K562 (cell line): ENCODE data around the gene GRIN2D. TPM values are rescaled to one million over a fixed set of nuclear protein-coding genes. Genes with fewer than 3 reads are reported as not detected.

ENCODE experiments used
- ATAC-seq: fragments of 200-7000 bp; cut with Tn5 transposase; 3 replicates; pipeline ENCODE4 v1.9.1; 2020; ENCODE audit warnings: moderate library complexity
- BruUV-seq: library from RNA; stranded (reverse); fragments of 400-500 nt; replicated peaks from 2 replicates; lab custom pipeline; 2021; lab: Mats Ljungman, UMichigan
- CTCF ChIA-PET: fragments of 300-600 bp; formaldehyde crosslinking; extraction: SDS; loops from one replicate; lab custom pipeline; 2021; ENCODE audit warnings: low intra/inter-chr PET ratio; lab: Yijun Ruan, JAX
- POLR2A ChIA-PET: fragments of 300-600, 350-650 bp; sonication (Branson Sonifier 250); formaldehyde crosslinking; extraction: SDS; loops from one replicate; lab custom pipeline; 2021; ENCODE audit warnings: antibody characterized with exemption, inconsistent platforms; lab: Yijun Ruan, JAX
- DNase-seq, 4 experiments: peaks; one replicate each; pipeline versions ENCODE4 v3.0.0 to v3.0.0-alpha.2; 2011 to 2018; ENCODE audit warnings: low spot score in 3 of 4, mixed read lengths in 3 of 4; ENCODE audit errors: extremely low read depth in 1 of 4
- FAIRE-seq: peaks from 2 replicates; lab custom pipeline; 2011; peaks lifted over from hg19 to GRCh38; lab: Jason Lieb, UNC
- H2AFZ ChIP-seq: 2 replicates; pipeline ENCODE4 v1.6.0; 2011; ENCODE audit warnings: low read depth, low read length, control low read depth, inconsistent platforms
- H3K27ac ChIP-seq: fragments of 200-600 bp; 3 replicates; pipeline ENCODE4 v1.8.0; 2011; ENCODE audit warnings: low read depth, mild to moderate bottlenecking, control low read depth, inconsistent platforms, low read length, moderate library complexity, mixed read lengths; ENCODE audit errors: extremely low read depth
- H3K27me3 ChIP-seq, 2 experiments: fragments of 300-600 bp in 1 of 2; 2 replicates in 1 of 2; 3 replicates in 1 of 2; pipeline versions ENCODE4 v1.6.0 to v1.8.0; 2011; ENCODE audit warnings: inconsistent platforms in 2 of 2, low read length in 2 of 2, mild to moderate bottlenecking in 1 of 2, mixed read lengths in 1 of 2, moderate library complexity in 1 of 2; ENCODE audit not compliant: control insufficient read depth in 2 of 2, insufficient read depth in 2 of 2
- H3K36me3 ChIP-seq: fragments of 300-600 bp; 3 replicates; pipeline ENCODE4 v1.8.0; 2011; ENCODE audit warnings: mild to moderate bottlenecking, low read length, inconsistent platforms; ENCODE audit not compliant: control insufficient read depth, insufficient read depth
- H3K4me1 ChIP-seq, 2 experiments: fragments of 200-600 bp in 1 of 2; replicated peaks in 1 of 2; 2 replicates in 1 of 2; 3 replicates in 1 of 2; pipeline versions ENCODE4 v1.5.1 to v1.8.0; 2011; ENCODE audit warnings: inconsistent platforms in 2 of 2, low read length in 2 of 2, mild to moderate bottlenecking in 1 of 2, mixed read lengths in 1 of 2, moderate library complexity in 1 of 2; ENCODE audit not compliant: control insufficient read depth in 2 of 2, insufficient read depth in 2 of 2
- H3K4me2 ChIP-seq: 2 replicates; pipeline ENCODE4 v1.6.1; 2011; ENCODE audit warnings: low read length, control low read depth, inconsistent platforms, mixed read lengths; ENCODE audit not compliant: insufficient read depth
- H3K4me3 ChIP-seq: fragments of 200-600 bp; sonication (generic), shearing (Covaris generic); 2 replicates; pipeline ENCODE4 v1.5.1; 2016; ENCODE audit warnings: control low read depth, inconsistent platforms
- H3K79me2 ChIP-seq: fragments of 200-600 bp; 3 replicates; pipeline ENCODE4 v1.8.0; 2011; ENCODE audit warnings: low read length, inconsistent platforms; ENCODE audit not compliant: control insufficient read depth, insufficient read depth
- H3K9ac ChIP-seq, 2 experiments: 2 replicates each; pipeline versions ENCODE4 v1.6.0 to v1.6.1; 2011; ENCODE audit warnings: low read depth in 2 of 2, low read length in 2 of 2, control low read depth in 1 of 2, inconsistent platforms in 1 of 2, mild to moderate bottlenecking in 1 of 2, mixed read lengths in 1 of 2; ENCODE audit not compliant: insufficient read depth in 1 of 2
- H3K9me1 ChIP-seq: one replicate; pipeline ENCODE4 v1.6.0; 2011; ENCODE audit warnings: inconsistent platforms, mild to moderate bottlenecking, low read length, moderate library complexity; ENCODE audit not compliant: control insufficient read depth, insufficient read depth
- H3K9me3 ChIP-seq: replicated peaks from 2 replicates; pipeline ENCODE4 v1.5.1; 2011; ENCODE audit warnings: low read depth, low read length, inconsistent platforms; ENCODE audit not compliant: control insufficient read depth, insufficient read depth
- H4K20me1 ChIP-seq: replicated peaks from 2 replicates; pipeline ENCODE4 v1.6.1; 2011; ENCODE audit warnings: low read length, inconsistent platforms, mixed read lengths; ENCODE audit not compliant: control insufficient read depth, insufficient read depth
- ARID3A ChIP-seq: IDR thresholded peaks from 2 replicates; pipeline ENCODE4 v1.6.1; 2012; ENCODE audit warnings: low read depth, low read length, improper control_type of control experiment, borderline replicate concordance
- CLOCK ChIP-seq: fragments of 250-450 bp; sonication (Bioruptor Pico); IDR thresholded peaks from 2 replicates; pipeline ENCODE4 v1.4.0; 2020; ENCODE audit warnings: mild to moderate bottlenecking, moderate library complexity, borderline replicate concordance
- ELF1 ChIP-seq: fragments of 200-800 bp; sonication (Bioruptor generic); IDR thresholded peaks from 2 replicates; pipeline ENCODE4 v1.6.1; 2016; ENCODE audit warnings: missing genetic modification characterization, missing compliant biosample characterization
- HDGF ChIP-seq: fragments of 450-650 bp; IDR thresholded peaks from 2 replicates; pipeline ENCODE4 v1.6.1; 2016
- MBD2 ChIP-seq: sonication (generic); IDR thresholded peaks from 2 replicates; pipeline ENCODE4 v1.6.1; 2016; ENCODE audit warnings: low read depth, borderline replicate concordance
- MECOM ChIP-seq: fragments of 250-450 bp; sonication (Bioruptor Pico); IDR thresholded peaks from 2 replicates; pipeline ENCODE4 v1.8.0; 2022; ENCODE audit warnings: inconsistent platforms
- NFIC ChIP-seq: fragments of 450-650 bp; IDR thresholded peaks from 2 replicates; pipeline ENCODE4 v1.6.1; 2017; ENCODE audit warnings: mild to moderate bottlenecking, inconsistent platforms
- PCBP2 ChIP-seq: fragments of 200-400 bp; formaldehyde crosslinking; IDR thresholded peaks from 2 replicates; pipeline ENCODE4 v1.6.1; 2018; ENCODE audit warnings: low read length, low read depth, mild to moderate bottlenecking, moderate library complexity; ENCODE audit not compliant: poor library complexity, severe bottlenecking
- POLR2H ChIP-seq: IDR thresholded peaks from 2 replicates; pipeline ENCODE4 v1.6.1; 2016; ENCODE audit warnings: missing genetic modification characterization, low read depth, mild to moderate bottlenecking, control low read depth, missing compliant biosample characterization, moderate library complexity
- PRMT5 ChIP-seq: sonication (generic); formaldehyde crosslinking; IDR thresholded peaks from 2 replicates; pipeline ENCODE4 v1.5.0; 2020; ENCODE audit warnings: missing genetic modification reagents
- SREBF1 ChIP-seq: fragments of 150-350 bp; IDR thresholded peaks from 2 replicates; pipeline ENCODE4 v1.6.1; 2014; ENCODE audit warnings: antibody characterized with exemption, low read depth, low read length, borderline replicate concordance
- TCF7 ChIP-seq: sonication (generic); IDR thresholded peaks from 2 replicates; pipeline ENCODE4 v1.6.1; 2016; ENCODE audit warnings: antibody characterized with exemption, borderline replicate concordance
- TCFL5 ChIP-seq: fragments of 250-450 bp; sonication (Bioruptor Pico); conservative IDR thresholded peaks from 2 replicates; pipeline ENCODE4 v1.6.1; 2021; ENCODE audit warnings: mild to moderate bottlenecking, moderate library complexity, matching md5 sums
- WHSC1 ChIP-seq: IDR thresholded peaks from one replicate; pipeline ENCODE4 v1.6.1; 2012; ENCODE audit warnings: low read length, control low read depth, inconsistent platforms
- ZFX ChIP-seq: sonication (generic); formaldehyde crosslinking; IDR thresholded peaks from 2 replicates; pipeline ENCODE4 v1.8.0; 2022; ENCODE audit warnings: mild to moderate bottlenecking, missing genetic modification reagents, moderate library complexity
- ZNF512 ChIP-seq: IDR thresholded peaks from 2 replicates; pipeline ENCODE4 v1.6.1; 2016; ENCODE audit warnings: missing genetic modification characterization, missing compliant biosample characterization
- ZNF830 ChIP-seq: fragments of 250-450 bp; sonication (Bioruptor Pico); IDR thresholded peaks from 2 replicates; pipeline ENCODE4 v1.5.0; 2021; ENCODE audit warnings: mild to moderate bottlenecking
- WGBS: fragments of 100-300 bp; shearing (Covaris generic); methylation state at CpG from one replicate; pipeline ENCODE4 v1.1.6; 2016; ENCODE audit warnings: low coverage, mixed read lengths; ENCODE audit not compliant: insufficient coverage; ENCODE audit errors: missing lambda C conversion rate; 5-methylcytosine and 5-hydroxymethylcytosine counted together
- in situ Hi-C: fragments of 300-500 bp; cut with MboI; formaldehyde crosslinking; loops from 4 replicates; pipeline ENCODE4 v1.15.0; 2018; ENCODE audit warnings: inconsistent platforms, mixed read lengths
- intact Hi-C: fragments of 100-400 bp; cut with micrococcal nuclease; formaldehyde crosslinking; loops from 2 replicates; pipeline ENCODE4 v1.14.2; 2022
- polyA plus RNA-seq, 8 experiments: library from polyadenylated mRNA; depleted of rRNA in 4 of 8; stranded (reverse) in 5 of 8; unstranded in 3 of 8; fragments of >200 nt; fragmentation: Nextera tagmentation in 2 of 8; fragmentation: Illumina TruSeq in 1 of 8; extraction: Ambion mirVana in 2 of 8; extraction: Trizol in 1 of 8; gene quantifications; 2 replicates each; pipeline versions ENCODE4 v1.2.1 to v1.2.3, GENCODE V29; 2011 to 2014; ENCODE audit warnings: inconsistent platforms in 1 of 8, missing spikeins in 1 of 8
- total RNA-seq, 7 experiments: library from RNA; depleted of rRNA in 6 of 7; stranded (reverse); fragments of >200 nt in 6 of 7; fragmentation: Illumina TruSeq in 2 of 7; extraction: Trizol in 2 of 7; gene quantifications; 2 replicates each; pipeline versions ENCODE4 v1.2.1 to v1.2.3, GENCODE V29; 2011 to 2021; ENCODE audit warnings: low replicate concordance in 1 of 7

Gene GRIN2D
- total and polyA plus RNA-seq, 9 of the 15 experiments (the other 6 are each of a cell fraction or from before 2014, with no cell fraction given): 0.32 to 31.5 (median 1.8) TPM

GRCh38 chr19:48418317-48419064 lies 25.0 kb downstream of the GRIN2D start:
- 0% methylated on average over 5 of the region's 6 CpGs for WGBS
- DNase-seq (peak; percentile 37 to 80 (median 48)), ATAC-seq (peak; percentile 71), FAIRE-seq (peak; percentile 94)
- no peaks in the 10 kb centered on the region for H4K20me1 ChIP-seq
- ChIA-PET POLR2A (interaction anchor here (0.6 to 0.7 kb wide), 3 partner anchors 20 to 1186 kb away, joined by 3 to 5 read pairs (median 5); no protein-coding TSS in a partner anchor), CTCF (no interaction called here)
- peak overlapping the region; percentile 29 for H3K4me2 ChIP-seq
- intact Hi-C loops: loop anchor here (2.0 kb wide), 1 partner anchor 20 kb away; no protein-coding TSS in a partner anchor
- no peak overlapping the region for H3K4me3 ChIP-seq
- H3K79me2 ChIP-seq: 0 out of 3 replicates have a peak, but pooled peaks cover 2% of the 10 kb centered on the region
- H3K9ac ChIP-seq: peak overlapping the region; percentile 39 to 83
- H3K36me3 ChIP-seq: peaks cover 72% of the 10 kb centered on the region; the same call in 2 of the 3 replicates
- no TSS peak for BruUV-seq
- H3K9me1 ChIP-seq: no peaks in the 10 kb centered on the region
- peaks cover 17 to 49% of the 10 kb centered on the region in 2 experiments for H3K4me1 ChIP-seq
- in situ Hi-C loops: no loop called here
- peak overlapping the region; percentile 29 for H2AFZ ChIP-seq
- no peaks in the 10 kb centered on the region for H3K9me3 ChIP-seq
- H3K27me3 ChIP-seq: no peaks in the 10 kb centered on the region
- peak overlapping the region; percentile 56 for H3K27ac ChIP-seq
- TF ChIP-seq WHSC1: no peak
- TF ChIP-seq ZNF512 (tag): no peak
- TF ChIP-seq POLR2H (tag): no peak
- no peak for TF ChIP-seq MECOM (CRISPR knock-in tag)
- peak; percentile 87; the same call in 1 of the 2 replicates for TF ChIP-seq HDGF
- no peak for TF ChIP-seq TCF7
- TF ChIP-seq ELF1: no peak
- TF ChIP-seq TCFL5: no peak
- no peak for TF ChIP-seq MBD2
- TF ChIP-seq PCBP2: no peak
- peak; percentile 66 for TF ChIP-seq ZFX (CRISPR knock-in tag)
- TF ChIP-seq SREBF1: no peak
- TF ChIP-seq CLOCK (CRISPR knock-in tag): no peak
- no peak for TF ChIP-seq PRMT5 (CRISPR knock-in tag)
- no peak for TF ChIP-seq ARID3A
- no peak for TF ChIP-seq NFIC
- TF ChIP-seq ZNF830: no peak
